Liver (tissue), 9 donors: ENCODE data around the gene ANKFY1. TPM values are rescaled to one million over a fixed set of nuclear protein-coding genes. Genes with fewer than 3 reads are reported as not detected.

ENCODE experiments used
- DNase-seq: peaks from one replicate; pipeline ENCODE4 v3.0.0-alpha.2; 2017; ENCODE audit warnings: low spot score
- H3K27ac ChIP-seq, 2 donors: one replicate each; pipeline ENCODE4 v1.7.0; 2013; ENCODE audit warnings: inconsistent platforms in 2 of 2, low read length in 2 of 2, control low read depth in 1 of 2, low read depth in 1 of 2, mild to moderate bottlenecking in 1 of 2
- H3K27me3 ChIP-seq, 4 donors: one replicate each; pipeline versions ENCODE4 v1.6.1 to v1.7.0; 2013; ENCODE audit warnings: low read length in 3 of 4, inconsistent platforms in 1 of 4, mild to moderate bottlenecking in 1 of 4, moderate library complexity in 1 of 4; ENCODE audit not compliant: control insufficient read depth in 4 of 4, insufficient read depth in 4 of 4
- H3K36me3 ChIP-seq, 4 donors: one replicate each; pipeline versions ENCODE4 v1.6.1 to v1.7.0; 2013; ENCODE audit warnings: low read length in 3 of 4, mild to moderate bottlenecking in 3 of 4, low read depth in 1 of 4, moderate library complexity in 1 of 4; ENCODE audit not compliant: control insufficient read depth in 4 of 4, insufficient read depth in 3 of 4
- H3K4me1 ChIP-seq, 4 donors: one replicate each; pipeline versions ENCODE4 v1.6.1 to v1.7.0; 2013; ENCODE audit warnings: low read length in 3 of 4, mild to moderate bottlenecking in 3 of 4, moderate library complexity in 1 of 4; ENCODE audit not compliant: control insufficient read depth in 4 of 4, insufficient read depth in 4 of 4
- H3K4me3 ChIP-seq, 3 donors: one replicate each; pipeline versions ENCODE4 v1.6.1 to v1.7.0; 2013; ENCODE audit warnings: low read length in 3 of 3, control low read depth in 1 of 3, low read depth in 1 of 3, mild to moderate bottlenecking in 1 of 3
- H3K9ac ChIP-seq, 2 donors: one replicate each; pipeline ENCODE4 v1.7.0; 2013; ENCODE audit warnings: low read length in 2 of 2, mild to moderate bottlenecking in 2 of 2, moderate library complexity in 2 of 2, control low read depth in 1 of 2, low read depth in 1 of 2
- H3K9me3 ChIP-seq, 4 donors: one replicate each; pipeline versions ENCODE4 v1.6.1 to v1.7.0; 2013; ENCODE audit warnings: low read length in 3 of 4; ENCODE audit not compliant: control insufficient read depth in 4 of 4
- ATF3 ChIP-seq: IDR thresholded peaks from 2 replicates; pipeline ENCODE4 v1.6.1; 2016; ENCODE audit warnings: antibody characterized with exemption
- CTCF ChIP-seq: fragments of 150-350 bp; IDR thresholded peaks from 2 replicates; pipeline ENCODE4 v1.5.1; 2017; ENCODE audit warnings: improper control_type of control experiment, low read depth, low read length; ENCODE audit not compliant: missing input control
- EGR1 ChIP-seq, 2 donors: IDR thresholded peaks; 2 replicates each; pipeline ENCODE4 v1.6.1; 2016 to 2018; ENCODE audit warnings: antibody characterized with exemption in 2 of 2, low read depth in 2 of 2
- FOXA1 ChIP-seq: IDR thresholded peaks from 2 replicates; pipeline ENCODE4 v1.6.1; 2016; ENCODE audit warnings: antibody characterized with exemption
- FOXA2 ChIP-seq: IDR thresholded peaks from 2 replicates; pipeline ENCODE4 v1.6.1; 2016; ENCODE audit warnings: antibody characterized with exemption
- GABPA ChIP-seq, 2 donors: IDR thresholded peaks in 1 of 2; conservative IDR thresholded peaks in 1 of 2; 2 replicates each; pipeline ENCODE4 v1.6.1; 2016; ENCODE audit warnings: antibody characterized with exemption in 2 of 2, mild to moderate bottlenecking in 1 of 2, moderate library complexity in 1 of 2
- HNF4A ChIP-seq, 2 donors: conservative IDR thresholded peaks; 2 replicates each; pipeline ENCODE4 v1.6.1; 2016; ENCODE audit warnings: antibody characterized with exemption in 2 of 2, mild to moderate bottlenecking in 2 of 2
- HNF4G ChIP-seq: IDR thresholded peaks from 2 replicates; pipeline ENCODE4 v1.6.1; 2016; ENCODE audit warnings: antibody characterized with exemption
- JUND ChIP-seq, 2 donors: IDR thresholded peaks; 2 replicates each; pipeline ENCODE4 v1.6.1; 2016; ENCODE audit warnings: antibody characterized with exemption in 2 of 2
- MAX ChIP-seq: IDR thresholded peaks from 2 replicates; pipeline ENCODE4 v1.6.1; 2016; ENCODE audit warnings: antibody characterized with exemption
- NR2F2 ChIP-seq: IDR thresholded peaks from 2 replicates; pipeline ENCODE4 v1.6.1; 2016; ENCODE audit warnings: antibody characterized with exemption
- RAD21 ChIP-seq, 2 donors: IDR thresholded peaks; 2 replicates each; pipeline ENCODE4 v1.6.1; 2016; ENCODE audit warnings: antibody characterized with exemption in 2 of 2, mild to moderate bottlenecking in 2 of 2
- RXRA ChIP-seq, 2 donors: IDR thresholded peaks; 2 replicates each; pipeline ENCODE4 v1.6.1; 2017 to 2018; ENCODE audit warnings: antibody characterized with exemption in 2 of 2, mild to moderate bottlenecking in 1 of 2
- SP1 ChIP-seq: IDR thresholded peaks from 2 replicates; pipeline ENCODE4 v1.6.1; 2018; ENCODE audit warnings: antibody characterized with exemption, mild to moderate bottlenecking
- TAF1 ChIP-seq: conservative IDR thresholded peaks from 2 replicates; pipeline ENCODE4 v1.6.1; 2016; ENCODE audit warnings: antibody characterized with exemption, mild to moderate bottlenecking
- YY1 ChIP-seq: IDR thresholded peaks from 2 replicates; pipeline ENCODE4 v1.6.1; 2016; ENCODE audit warnings: antibody characterized with exemption, mild to moderate bottlenecking
- ZBTB33 ChIP-seq: IDR thresholded peaks from 2 replicates; pipeline ENCODE4 v1.6.1; 2016; ENCODE audit warnings: antibody characterized with exemption
- WGBS: extraction: QIAGEN DNeasy Blood & Tissue Kit; methylation state at CpG from one replicate; pipeline ENCODE4 v1.1.7; 2013; 5-methylcytosine and 5-hydroxymethylcytosine counted together
- polyA plus RNA-seq, 2 donors: library from polyadenylated mRNA; stranded (reverse) in 1 of 2; unstranded in 1 of 2; fragments of 200-250 nt in 1 of 2; fragments of >200 nt in 1 of 2; fragmentation: Nextera tagmentation in 1 of 2; extraction: Ambion mirVana in 1 of 2; gene quantifications; one replicate each; pipeline versions ENCODE4 v1.2.1 to v1.2.3, GENCODE V29; 2013 to 2015
- total RNA-seq, 2 donors: library from RNA; depleted of rRNA; stranded (reverse); fragments of >200 nt; gene quantifications; one replicate each; pipeline ENCODE4 v1.2.3, GENCODE V29; 2014
- TF ChIP-seq, protein P1 (sequence below): IDR thresholded peaks from 2 replicates; pipeline ENCODE4 v1.6.1; 2016; ENCODE audit warnings: antibody characterized with exemption, mild to moderate bottlenecking
- donor health status: healthy.
- donor health status: healthy.
- donor health status: healthy.
- donor health status: healthy.
- donor health status: healthy.

Gene ANKFY1
- total and polyA plus RNA-seq, 4 donors = 6.8 to 38.6 (median 21.9) TPM

DNA sequence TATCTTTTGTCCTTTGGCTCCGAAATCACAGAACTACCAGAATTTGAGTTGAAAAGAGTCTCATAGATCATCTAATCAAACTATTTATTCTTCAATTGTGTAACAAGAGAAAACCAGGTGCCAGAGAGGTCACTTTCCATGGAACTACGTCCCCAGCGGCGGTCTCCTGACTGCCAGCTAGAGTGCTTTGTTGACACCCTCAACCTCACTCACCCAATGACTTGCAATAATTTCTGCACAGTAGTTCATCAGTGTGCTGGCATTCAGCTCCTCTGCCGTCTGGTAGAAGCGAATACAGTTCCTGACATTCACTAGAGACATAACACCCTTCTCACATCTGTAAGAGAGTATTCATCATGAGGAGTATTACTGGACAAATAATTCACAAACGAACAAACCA, 54.2 kb downstream of the ANKFY1 start:
- no peak for DNase-seq
- no peaks in the 10 kb centered on the region for H3K9me3 ChIP-seq
- TF ChIP-seq SP1 (peak; percentile 73), CTCF (peak; percentile 32), RAD21 (IDR thresholded peaks at IDR 0.05) (peak in 1 of 2 donors; percentile 52), YY1 (peak; percentile 58), FOXA1 (peak; percentile 81), FOXA2 (peak; percentile 82), HNF4G (peak; percentile 15), ZBTB33 (peak; percentile 84), MAX (peak; percentile 36), EGR1 (IDR thresholded peaks at IDR 0.05; ENCODE audit: low read depth in 2 of 2) (no peak), NR2F2 (no peak), JUND (IDR thresholded peaks at IDR 0.05) (peak in 1 of 2 donors; percentile 65), TAF1 (no peak), RXRA (IDR thresholded peaks at IDR 0.05) (peak; percentile 83 to 92), HNF4A (conservative IDR thresholded peaks at IDR 0.05) (peak; percentile 73 to 87), ATF3 (no peak), GABPA (IDR thresholded peaks at IDR 0.05 in 1 of 2, conservative IDR thresholded peaks at IDR 0.05 in 1 of 2) (no peak)
- TF ChIP-seq, protein P1, sequence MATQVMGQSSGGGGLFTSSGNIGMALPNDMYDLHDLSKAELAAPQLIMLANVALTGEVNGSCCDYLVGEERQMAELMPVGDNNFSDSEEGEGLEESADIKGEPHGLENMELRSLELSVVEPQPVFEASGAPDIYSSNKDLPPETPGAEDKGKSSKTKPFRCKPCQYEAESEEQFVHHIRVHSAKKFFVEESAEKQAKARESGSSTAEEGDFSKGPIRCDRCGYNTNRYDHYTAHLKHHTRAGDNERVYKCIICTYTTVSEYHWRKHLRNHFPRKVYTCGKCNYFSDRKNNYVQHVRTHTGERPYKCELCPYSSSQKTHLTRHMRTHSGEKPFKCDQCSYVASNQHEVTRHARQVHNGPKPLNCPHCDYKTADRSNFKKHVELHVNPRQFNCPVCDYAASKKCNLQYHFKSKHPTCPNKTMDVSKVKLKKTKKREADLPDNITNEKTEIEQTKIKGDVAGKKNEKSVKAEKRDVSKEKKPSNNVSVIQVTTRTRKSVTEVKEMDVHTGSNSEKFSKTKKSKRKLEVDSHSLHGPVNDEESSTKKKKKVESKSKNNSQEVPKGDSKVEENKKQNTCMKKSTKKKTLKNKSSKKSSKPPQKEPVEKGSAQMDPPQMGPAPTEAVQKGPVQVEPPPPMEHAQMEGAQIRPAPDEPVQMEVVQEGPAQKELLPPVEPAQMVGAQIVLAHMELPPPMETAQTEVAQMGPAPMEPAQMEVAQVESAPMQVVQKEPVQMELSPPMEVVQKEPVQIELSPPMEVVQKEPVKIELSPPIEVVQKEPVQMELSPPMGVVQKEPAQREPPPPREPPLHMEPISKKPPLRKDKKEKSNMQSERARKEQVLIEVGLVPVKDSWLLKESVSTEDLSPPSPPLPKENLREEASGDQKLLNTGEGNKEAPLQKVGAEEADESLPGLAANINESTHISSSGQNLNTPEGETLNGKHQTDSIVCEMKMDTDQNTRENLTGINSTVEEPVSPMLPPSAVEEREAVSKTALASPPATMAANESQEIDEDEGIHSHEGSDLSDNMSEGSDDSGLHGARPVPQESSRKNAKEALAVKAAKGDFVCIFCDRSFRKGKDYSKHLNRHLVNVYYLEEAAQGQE = peak; percentile 53
- H3K4me1 ChIP-seq = peaks cover 0 to 3% (median under 1%) of the 10 kb centered on the region in 4 donors
- peaks cover 3 to 28% (median 16%) of the 10 kb centered on the region in 4 donors for H3K36me3 ChIP-seq
- peak overlapping the region; percentile 23 to 59 for H3K27ac ChIP-seq
- 44% methylated on average over 7 of the region's 7 CpGs for WGBS
- H3K9ac ChIP-seq = no peak overlapping the region
- H3K27me3 ChIP-seq = no peaks in the 10 kb centered on the region
- H3K4me3 ChIP-seq = no peak overlapping the region
